NCI-H460 (cell line): Measurements from ENCODE around the gene MRPS35. TPM values are rescaled to one million over a fixed set of nuclear protein-coding genes. Genes with fewer than 3 reads are reported as not detected.

ENCODE experiments used
- DNase-seq: peaks from one replicate; pipeline ENCODE4 v3.0.0-alpha.2; 2016; ENCODE audit warnings: low read depth; ENCODE audit errors: extremely low read depth
- total RNA-seq: library from RNA; depleted of rRNA; stranded (reverse); fragments of >200 nt; shearing (Covaris generic); gene quantifications from 2 replicates; pipeline ENCODE4 v1.2.3, GENCODE V29; 2014

MRPS35 gene
- total RNA-seq, 1 experiment from 2014 or later: 139 TPM

- DNase-seq: no peak
Measured at GRCh38 chr12:27771481-27772327, 61.1 kb downstream of the MRPS35 start.

DNA sequence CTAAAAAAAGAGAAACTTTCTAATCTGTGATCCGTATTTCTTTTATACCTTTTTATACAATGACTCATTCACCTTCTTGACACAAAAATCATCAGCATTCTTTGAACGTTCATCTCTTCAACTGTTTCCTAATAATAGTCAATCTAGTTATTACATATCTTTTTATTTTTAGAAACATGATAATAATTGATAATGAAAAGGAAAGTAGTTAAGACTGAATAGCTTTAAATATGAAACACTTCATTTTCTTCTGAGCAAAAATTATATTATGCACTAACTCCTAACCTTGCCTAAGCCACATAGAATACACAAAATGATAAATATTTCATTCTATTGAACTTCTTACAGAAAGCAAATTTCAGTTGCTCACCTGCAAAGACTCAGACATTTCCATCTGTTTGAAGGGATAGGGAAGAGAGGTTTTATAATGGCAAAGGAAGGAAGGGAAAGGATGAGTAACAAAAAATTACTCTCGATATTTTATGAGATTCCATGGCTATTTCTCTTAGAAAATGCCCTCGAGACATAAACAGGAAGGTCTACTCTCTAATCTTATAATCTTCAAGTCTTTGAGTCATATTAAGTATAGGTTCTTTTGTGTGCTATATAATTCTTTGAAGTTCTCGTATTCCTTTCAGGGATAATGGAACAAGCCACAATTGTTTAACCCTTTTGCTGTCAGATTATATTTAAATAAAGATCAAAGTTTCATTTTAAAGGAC is 61.9 kb downstream of the MRPS35 start:
- no peak for DNase-seq

DNA sequence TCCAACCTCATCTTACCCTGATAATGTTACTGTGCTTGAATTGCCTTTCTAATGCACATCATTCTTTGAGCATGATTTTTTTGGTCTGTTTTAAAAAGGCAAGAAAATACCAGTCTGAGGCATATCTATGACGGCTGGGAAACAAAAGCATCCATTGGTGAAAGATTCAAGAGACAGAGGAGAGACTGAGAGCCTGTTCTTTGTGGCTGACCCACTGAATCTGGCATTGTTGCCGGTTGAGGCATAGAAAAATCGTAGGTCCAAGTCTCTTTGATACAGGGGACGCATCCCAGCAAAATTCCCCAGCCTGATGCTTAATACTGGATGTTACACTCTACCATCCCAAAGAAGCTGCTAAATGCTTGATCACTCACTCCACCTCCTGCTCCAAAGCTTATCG is 66.5 kb downstream of the MRPS35 start:
- no peak for DNase-seq

DNA sequence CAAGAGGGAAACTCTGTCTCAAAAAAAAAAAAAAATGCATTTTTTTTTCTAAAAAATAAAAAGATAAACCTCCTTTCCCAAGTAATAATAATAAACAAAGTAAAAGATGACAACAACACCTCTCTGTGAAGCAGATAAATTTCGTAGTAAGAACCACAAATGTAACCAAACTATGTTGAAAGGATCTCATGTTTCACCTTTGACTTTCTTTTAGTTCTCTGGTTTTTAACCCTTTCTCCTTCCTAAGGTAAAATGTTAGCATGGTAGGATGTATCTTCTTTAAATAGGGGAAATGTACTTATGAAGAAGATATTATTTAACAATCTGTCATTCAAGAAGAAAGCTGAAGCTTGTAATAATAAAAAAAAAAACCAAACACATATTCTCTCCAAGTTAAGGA is 67.6 kb downstream of the MRPS35 start:
- no peak for DNase-seq

- no peak for DNase-seq
Measured at GRCh38 chr12:27779416-27779919, 68.8 kb downstream of the MRPS35 start.

- no peak for DNase-seq
Measured at GRCh38 chr12:27779920-27780611, 69.4 kb downstream of the MRPS35 start, which contains the start of the genes KLHL42 and MANSC4. Gene KLHL42, plus strand, starts transcription at chr12:27780233. Its CDS starts 98 bp downstream, at chr12:27780331. Gene MANSC4, minus strand, starts transcription at chr12:27780236. Its CDS starts 8,960 bp downstream, at chr12:27771276.

DNA sequence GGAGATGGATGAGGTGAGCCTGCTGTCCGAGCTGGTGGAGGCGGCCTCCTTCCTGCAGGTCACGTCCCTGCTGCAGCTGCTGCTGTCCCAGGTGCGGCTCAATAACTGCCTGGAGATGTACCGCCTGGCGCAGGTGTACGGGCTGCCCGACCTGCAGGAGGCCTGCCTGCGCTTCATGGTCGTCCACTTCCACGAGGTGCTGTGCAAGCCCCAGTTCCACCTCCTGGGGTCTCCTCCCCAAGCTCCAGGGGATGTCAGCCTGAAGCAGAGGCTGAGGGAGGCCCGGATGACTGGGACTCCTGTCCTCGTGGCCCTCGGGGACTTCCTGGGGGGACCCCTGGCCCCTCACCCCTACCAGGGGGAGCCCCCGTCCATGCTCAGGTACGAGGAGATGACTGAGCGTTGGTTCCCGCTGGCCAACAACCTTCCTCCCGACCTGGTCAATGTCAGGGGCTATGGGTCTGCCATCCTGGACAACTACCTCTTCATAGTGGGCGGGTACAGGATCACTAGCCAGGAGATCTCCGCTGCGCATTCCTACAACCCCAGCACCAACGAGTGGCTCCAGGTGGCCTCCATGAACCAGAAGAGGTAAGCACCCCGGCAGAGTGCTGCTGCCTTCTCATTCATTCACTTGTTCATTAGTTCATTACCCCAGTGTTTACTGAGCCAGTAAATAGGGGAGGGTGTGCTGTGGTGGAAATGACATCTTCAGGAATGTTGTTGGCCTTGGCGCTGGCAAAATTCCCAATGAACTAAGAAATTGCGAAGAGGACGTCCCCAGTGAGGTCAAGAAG is 70.2 kb downstream of the MRPS35 start:
- DNase-seq: no peak

DNA sequence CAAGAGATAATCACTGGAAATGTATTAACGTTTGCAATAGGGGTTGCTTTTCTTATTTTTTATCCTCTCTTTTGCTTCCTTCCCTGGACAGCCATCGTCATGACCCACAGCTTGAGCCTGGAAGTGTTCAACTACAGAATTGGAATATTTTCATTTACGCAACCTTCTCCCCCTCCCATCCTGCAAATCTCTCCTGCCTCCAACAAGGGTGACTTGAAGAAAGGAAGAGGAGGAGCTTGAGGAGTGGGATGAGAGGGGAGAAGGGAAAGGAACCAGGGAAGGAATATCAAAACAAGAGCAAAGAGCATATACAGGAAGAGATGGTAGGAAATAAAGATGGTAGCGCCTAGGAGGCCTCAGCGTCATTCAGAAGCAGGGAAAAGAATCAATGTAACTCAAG is 71.0 kb downstream of the MRPS35 start:
- DNase-seq: no peak

DNA sequence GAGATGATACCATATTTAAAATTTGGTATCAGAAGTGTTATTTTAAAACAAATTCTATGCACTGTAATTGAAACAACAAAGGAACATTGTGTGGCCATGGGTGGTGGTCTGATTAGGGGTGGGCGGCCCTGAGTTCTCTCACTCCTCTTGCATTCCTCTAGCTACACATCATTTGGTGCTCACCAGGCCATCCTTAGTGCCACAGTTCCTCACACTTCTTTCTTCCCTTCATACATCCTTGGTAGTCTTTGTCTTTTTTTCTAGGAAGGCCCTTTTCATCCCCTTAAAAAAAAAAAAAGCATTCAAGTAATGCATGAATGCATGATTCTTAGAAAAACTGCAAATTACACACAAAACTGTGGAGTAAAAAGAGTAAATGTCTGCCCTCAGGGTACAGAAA is 71.8 kb downstream of the MRPS35 start:
- no peak for DNase-seq

GRCh38 chr12:27785882-27786570 is 75.4 kb downstream of the MRPS35 start:
- DNase-seq: no peak

- no peak for DNase-seq
Measured at GRCh38 chr12:27787559-27787958, 76.9 kb downstream of the MRPS35 start.

DNA sequence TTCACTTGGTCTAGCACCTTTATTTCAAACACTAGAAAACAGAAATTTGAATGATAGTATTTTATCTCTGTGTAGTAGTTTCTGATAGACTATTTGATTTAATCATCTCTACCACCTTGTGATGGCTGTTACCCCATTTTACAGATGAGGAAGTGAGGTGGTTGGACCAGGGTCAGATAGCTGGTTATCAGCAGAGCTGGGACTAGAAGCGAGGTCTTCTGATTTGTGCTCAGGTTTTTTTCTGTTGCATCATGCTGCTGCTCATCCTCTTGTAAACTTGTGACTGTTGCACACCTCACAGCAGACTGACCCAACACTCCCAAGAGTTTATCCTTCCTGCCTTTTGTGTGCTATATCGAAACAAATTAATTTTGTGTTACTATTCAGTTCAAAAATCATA is 79.5 kb downstream of the MRPS35 start:
- no peak for DNase-seq

DNA sequence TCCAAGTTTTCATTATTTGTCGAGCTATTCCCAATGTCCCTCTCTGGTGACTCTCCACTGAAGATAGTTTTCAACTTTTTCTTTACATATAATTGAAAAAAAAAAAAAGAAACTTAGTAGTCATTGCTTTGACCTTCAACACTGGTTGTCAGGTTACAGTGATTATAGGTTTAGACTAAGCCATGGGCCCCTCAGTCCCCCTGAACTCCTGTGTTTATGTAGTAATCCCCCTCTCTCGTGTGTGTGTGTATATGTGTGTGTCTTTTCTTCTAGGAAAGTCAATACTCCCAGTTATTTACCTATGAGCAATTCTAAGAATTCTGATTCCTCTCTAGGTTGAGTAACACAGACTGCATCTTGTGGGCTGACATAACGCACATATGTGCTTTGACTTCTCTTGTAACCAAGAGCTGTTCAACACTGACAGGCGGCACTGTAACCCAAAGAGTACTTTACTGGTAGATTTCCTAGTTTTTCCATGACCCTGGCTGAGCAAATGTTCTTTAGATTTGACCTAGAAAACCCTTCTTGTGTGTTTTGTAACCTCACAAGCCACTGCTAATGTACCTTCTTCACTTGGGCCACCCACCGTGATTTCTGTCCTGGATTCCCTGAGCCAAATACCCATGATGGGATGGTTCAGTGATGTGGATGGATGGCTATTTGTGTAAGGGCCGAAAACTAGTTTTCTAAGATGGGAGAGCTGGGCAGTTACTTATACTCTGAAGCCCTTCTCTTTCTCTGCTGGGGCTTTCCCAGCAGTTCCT is 84.4 kb downstream of the MRPS35 start:
- DNase-seq: no peak

DNA sequence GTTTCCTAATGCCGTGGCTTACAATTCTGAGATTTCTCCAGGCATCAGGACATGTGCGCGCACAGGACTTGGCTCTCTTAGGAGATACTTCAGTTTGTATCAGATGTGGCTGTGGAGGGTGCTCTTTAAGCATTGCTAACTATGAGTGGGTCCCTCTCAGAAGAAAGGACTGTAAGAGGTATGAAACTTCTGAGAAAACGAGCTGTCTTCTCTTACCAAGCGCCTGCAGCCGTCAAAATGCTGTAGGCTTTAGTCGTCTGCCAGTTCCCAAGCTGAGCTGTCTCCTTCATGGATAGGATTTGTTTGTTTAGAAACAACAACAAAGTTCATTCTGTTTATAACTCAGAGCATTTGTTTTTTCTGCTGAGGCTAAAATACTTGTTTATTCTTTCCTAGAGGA is 85.5 kb downstream of the MRPS35 start:
- no peak for DNase-seq

DNA sequence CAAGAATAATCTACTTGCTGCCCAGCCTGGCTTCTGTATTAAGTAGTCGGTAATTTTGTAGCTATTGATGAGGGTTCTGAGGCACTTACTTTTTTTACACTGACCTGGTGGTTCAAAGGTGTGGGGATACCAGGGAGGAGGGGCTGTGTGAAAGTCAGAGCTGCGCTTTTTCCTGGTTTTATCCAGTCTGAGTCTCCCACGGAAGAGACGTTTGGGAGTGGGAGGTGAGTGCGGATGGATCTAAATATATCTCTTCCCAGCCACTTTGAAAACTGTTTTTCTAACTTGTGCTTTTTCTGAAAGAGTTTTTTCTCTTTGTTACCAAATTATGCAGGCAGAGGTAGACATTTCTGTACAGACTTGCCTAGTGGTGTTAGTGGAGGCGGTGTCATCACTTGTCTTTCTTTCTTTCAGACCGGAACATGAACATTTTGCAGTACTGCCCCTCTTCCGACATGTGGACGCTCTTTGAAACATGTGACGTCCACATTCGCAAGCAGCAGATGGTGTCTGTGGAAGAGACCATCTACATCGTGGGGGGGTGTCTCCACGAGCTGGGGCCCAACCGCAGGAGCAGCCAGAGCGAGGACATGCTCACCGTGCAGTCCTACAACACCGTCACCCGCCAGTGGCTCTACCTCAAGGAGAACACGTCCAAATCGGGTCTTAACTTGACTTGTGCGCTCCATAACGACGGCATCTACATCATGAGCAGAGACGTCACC is 86.8 kb downstream of the MRPS35 start:
- DNase-seq: no peak

- DNase-seq: no peak
Measured at GRCh38 chr12:27800819-27801218, 90.2 kb downstream of the MRPS35 start.

DNA sequence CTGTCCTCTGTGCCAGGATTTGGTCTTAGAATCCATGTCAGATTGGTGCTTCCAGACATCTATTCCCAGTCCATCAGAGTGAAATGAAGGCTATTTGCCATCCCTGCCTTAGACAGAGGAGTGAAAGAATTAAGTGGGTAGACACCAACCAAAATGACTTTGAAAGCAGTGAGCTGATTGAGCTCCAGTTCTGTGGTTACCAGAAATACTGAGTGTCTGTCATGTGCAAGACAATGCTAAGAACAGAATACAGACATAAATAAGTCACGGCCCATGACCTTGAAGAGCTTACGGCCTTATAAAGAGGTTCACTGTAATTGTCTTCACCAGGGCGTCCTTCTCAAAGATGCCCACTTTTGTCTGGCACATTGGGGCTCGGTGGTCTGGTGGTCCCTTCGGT is 91.0 kb downstream of the MRPS35 start:
- no peak for DNase-seq

GRCh38 chr12:27802511-27802910 is 91.9 kb downstream of the MRPS35 start:
- no peak for DNase-seq
